ENCODE measurements around the gene GTSE1. TPM values are rescaled to one million over a fixed set of nuclear protein-coding genes. Genes with fewer than 3 reads are reported as not detected.

The GTSE1 gene
- total RNA-seq, 1 experiment from 2014 or later: 25.3 TPM

DNA sequence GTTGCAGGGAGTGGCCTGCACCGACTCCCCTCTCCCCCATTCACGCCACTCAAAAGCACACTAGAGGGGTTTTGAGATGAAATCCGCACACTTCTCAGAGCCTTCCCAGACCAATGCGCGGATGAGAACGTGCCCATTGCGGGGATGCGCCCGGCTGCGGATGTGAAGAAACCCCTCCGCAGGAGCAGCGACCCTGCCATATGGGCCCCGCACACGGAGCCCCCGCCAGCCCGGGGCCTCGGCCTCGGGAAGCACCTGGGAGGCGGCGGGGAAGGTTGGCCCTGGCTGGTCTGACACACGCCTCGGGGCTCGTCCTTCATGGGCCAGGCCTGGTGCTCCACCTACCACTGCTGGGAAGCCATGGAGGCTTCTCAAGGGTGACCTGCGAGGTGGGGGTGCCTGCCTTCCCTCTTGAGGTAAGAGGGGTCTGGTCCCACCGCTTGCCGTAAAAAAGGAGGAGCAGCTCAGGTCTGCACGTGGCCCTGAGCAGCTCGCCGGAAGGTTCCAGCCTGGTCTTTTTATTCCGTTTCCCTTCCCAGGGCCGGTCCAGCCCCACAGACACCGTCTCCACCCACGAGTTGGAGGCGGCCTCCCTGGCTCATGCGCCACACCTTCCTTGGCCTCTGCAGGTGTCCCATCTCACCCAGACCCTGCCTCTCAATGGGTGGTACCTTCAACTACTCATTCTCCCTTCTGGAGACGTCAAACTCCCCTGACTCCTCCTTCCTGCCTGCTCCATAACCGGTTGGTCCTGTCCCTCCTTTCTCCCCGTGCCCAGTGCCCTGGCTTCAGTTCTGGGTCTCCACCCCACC lies 78.2 kb downstream of the GTSE1 start:
- Histone ChIP-seq H3K9me3 (no peaks in the 10 kb centered on the region), H3K36me3 (no peaks in the 10 kb centered on the region), H3K4me3 (no peak overlapping the region), H3K27me3 (no peaks in the 10 kb centered on the region)
- DNase-seq: no peak

DNA sequence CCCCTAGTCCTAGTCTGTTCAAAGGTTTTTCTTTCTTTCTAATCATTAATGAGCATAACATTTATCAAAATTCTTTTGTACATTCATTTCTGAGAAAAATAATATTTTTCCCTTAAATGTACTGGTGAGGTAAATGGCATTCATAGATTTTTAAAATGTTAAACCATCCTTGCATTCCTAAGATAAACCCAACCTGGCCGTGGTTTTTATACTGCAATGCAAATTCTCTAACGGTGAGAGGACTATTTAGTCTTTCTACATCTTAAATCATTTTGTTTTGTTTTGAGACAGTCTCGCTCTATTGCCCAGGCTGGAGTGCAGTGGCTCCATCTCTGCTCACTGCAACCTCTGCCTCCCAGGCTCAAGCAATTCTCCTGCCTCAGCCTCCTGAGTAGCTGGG lies 79.4 kb downstream of the GTSE1 start:
- H3K9me3 ChIP-seq: no peaks in the 10 kb centered on the region
- no peaks in the 10 kb centered on the region for H3K36me3 ChIP-seq
- no peak overlapping the region for H3K4me3 ChIP-seq
- no peaks in the 10 kb centered on the region for H3K27me3 ChIP-seq
- no peak for DNase-seq

DNA sequence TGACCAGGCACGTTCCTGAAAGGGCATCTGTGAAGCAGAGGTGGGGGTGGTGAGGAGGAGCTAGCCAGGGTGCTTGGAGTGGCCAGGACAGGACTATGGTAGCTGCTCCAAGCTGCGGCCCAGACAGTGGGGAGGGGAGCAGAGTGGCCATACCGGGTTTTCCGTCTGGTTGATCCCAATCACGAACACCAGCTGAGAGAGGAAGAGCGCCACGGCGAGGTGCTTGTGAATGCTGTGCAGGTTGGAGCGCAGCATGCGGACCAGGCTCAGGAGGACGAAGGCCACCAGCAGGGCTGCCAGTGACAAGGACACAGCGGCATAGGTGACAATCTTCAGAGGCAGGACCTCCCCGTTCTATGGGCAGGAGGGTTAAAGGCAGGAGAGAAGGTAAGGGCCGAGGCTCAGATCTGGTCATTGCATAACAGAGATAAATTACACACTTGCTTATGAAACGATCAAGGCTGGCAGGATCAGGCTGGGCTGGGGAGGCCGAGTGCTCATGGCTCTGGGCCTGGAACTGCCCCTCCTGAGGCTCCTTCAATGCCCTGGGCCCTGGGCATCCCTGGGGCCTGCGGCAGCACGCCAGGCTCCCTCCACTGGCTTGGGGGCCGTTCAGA lies 80.3 kb downstream of the GTSE1 start:
- DNase-seq: no peak
- Histone ChIP-seq H3K36me3 (no peaks in the 10 kb centered on the region), H3K4me3 (no peak overlapping the region), H3K9me3 (no peaks in the 10 kb centered on the region), H3K27me3 (no peaks in the 10 kb centered on the region)

DNA sequence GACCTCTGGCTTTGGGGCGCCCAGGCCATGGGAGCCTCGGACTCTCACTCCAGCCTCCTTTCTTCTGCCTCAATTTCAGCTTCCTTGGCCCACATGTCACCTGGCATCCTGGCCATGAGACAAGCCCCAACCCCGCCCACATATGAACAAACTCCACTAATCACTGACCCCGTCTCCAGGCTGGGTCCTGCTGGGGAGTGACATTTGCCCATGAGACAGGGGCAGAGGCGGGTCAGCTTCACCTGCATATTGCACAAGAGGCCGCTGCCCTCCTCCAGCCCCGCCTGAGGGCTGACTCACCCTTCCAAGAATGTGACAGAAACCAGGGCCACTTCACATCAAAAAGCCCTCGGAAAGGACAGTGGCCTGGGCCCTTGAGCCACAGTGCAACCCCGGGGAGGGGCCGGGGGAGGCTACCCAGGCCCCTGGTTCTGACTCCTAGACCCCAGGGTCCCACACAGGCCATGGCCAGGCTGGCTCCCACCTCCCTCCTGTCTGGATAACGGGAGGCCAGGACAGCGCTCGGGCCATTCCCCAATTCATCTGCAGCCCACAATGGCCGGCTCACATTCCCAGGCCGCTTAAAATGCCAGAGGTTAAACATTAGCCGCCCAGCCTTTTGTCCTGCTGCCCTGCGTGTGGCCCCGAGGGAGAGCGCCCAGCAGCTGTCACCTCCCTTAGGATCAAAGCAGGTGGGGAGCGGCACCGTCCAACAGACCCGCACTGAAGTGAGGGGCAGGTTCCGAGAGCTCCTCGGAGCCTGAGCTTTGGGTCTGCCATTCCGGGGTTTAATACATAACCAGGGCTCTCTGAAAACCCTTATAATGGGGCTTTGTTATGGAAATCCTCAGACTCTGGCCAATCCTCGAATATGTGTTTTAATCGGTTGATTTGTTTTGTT lies 81.1 kb downstream of the GTSE1 start:
- H3K9me3 ChIP-seq: no peaks in the 10 kb centered on the region
- no peak overlapping the region for H3K4me3 ChIP-seq
- H3K27me3 ChIP-seq: no peaks in the 10 kb centered on the region
- DNase-seq: no peak
- H3K36me3 ChIP-seq: no peaks in the 10 kb centered on the region

DNA sequence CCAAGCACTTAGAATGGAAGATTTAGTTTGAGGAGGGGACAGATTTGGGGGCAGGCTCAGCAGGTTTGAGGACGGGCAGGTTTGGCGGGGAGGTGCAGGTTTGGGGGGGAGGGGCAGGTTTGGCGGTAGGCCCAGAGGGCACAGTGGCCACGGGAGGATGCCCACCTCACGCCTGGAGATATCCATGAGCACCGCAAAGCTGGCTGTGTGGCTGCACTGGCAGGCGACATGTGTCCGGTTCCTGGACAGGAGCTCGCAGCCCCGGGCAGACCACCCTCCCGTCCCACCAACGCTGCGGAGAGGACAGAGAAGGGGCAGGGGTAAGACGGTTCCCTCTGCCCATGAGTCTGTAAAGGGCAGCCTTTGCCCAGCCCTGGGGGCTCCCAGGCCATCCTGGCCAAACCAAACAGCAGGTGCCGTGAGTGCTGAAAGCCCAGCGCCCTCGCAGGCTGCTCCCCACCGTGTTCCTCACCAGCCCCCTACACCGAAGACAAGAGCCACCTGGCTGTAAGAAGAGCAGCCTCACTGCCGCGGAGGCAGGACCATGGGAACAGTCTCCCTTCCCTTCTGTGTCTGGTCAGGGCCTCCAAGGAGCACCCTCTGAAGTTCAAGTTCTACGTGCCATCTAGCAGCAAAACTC lies 81.9 kb downstream of the GTSE1 start:
- Histone ChIP-seq H3K27me3 (no peaks in the 10 kb centered on the region), H3K9me3 (no peaks in the 10 kb centered on the region), H3K36me3 (no peaks in the 10 kb centered on the region), H3K4me3 (no peak overlapping the region)
- no peak for DNase-seq

DNA sequence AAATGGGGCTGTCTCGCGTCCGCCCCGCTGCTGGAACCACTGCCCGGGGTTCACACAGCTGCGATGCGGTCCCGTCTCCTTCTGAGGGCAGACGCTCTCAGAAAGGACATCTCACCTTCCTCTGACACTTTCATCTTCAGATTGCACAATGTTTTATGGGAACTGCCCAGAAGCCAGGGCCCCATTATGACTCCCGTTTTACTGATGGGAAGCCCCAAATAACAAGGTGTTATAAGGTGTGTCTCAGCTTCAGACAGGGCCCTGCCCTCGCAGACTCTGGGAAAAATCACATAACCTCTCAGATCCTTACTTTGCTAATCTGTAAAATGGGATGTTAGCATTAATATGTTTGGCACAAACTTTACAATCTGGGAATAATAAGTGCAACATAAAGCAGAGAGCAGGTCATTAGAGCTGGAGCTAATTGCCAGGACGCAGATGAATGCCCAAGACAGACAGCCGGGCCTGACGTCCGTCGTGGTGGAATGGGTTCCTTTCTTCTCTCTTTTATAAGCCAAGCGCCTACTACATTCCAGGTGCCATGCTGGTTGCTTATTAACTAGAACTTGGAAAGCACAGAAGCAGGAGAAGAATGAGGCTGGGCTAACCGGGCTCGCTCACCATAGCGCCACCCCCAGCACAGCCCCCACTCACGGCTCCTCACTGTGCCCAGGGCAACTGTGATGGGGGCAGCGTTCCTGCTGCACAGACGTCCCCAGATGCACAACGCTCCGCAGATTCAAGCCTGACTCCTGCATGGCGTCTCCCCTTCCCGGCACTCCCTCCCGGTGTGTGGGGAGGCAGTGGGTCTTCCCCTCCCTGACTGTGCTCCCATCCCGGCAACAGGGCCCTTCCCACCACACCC lies 82.6 kb downstream of the GTSE1 start:
- Histone ChIP-seq H3K36me3 (no peaks in the 10 kb centered on the region), H3K27me3 (no peaks in the 10 kb centered on the region), H3K9me3 (no peaks in the 10 kb centered on the region), H3K4me3 (no peak overlapping the region)
- DNase-seq: no peak

DNA sequence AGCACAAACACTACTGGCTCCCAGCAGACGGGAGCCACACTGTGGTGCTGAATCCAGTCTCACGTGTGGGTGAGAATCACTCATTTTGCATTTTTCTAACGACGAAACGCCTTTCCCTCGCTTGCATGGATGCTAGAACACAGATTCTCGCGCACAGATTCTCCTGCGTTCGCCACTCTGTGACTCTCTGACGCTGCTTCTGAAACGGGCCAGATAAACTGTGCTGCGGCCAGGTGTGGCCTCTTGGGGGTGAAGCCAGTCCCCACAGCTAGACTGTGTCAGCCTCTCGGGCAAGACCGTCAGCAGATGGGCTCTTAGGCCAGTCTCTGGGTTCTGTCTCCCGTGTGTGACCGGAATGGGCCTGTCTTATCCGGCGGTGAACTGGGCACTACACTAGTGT lies 83.4 kb downstream of the GTSE1 start:
- no peaks in the 10 kb centered on the region for H3K36me3 ChIP-seq
- DNase-seq: no peak
- H3K9me3 ChIP-seq: no peaks in the 10 kb centered on the region
- H3K27me3 ChIP-seq: no peaks in the 10 kb centered on the region
- no peak overlapping the region for H3K4me3 ChIP-seq

Other genes starting within 250 kb of the GTSE1 start
- 1.9 and 3.6 TPM in 2 replicates for gene PPARA, start 146.3 kb upstream of the GTSE1 start, total RNA-seq (2014; rRNA removed; shearing (Covaris generic); ENCODE audit: low replicate concordance)
- gene CDPF1, start 46.6 kb upstream of the GTSE1 start, total RNA-seq (2014; rRNA removed; shearing (Covaris generic); ENCODE audit: low replicate concordance): 21.5 and 26.2 TPM in 2 replicates
- not detected in 2 replicates for gene PKDREJ, start 33.5 kb upstream of the GTSE1 start, total RNA-seq (2014; rRNA removed; shearing (Covaris generic); ENCODE audit: low replicate concordance)
- 21.3 and 36.3 TPM in 2 replicates for gene TTC38, start 28.9 kb upstream of the GTSE1 start, total RNA-seq (2014; rRNA removed; shearing (Covaris generic); ENCODE audit: low replicate concordance)
- 53.9 and 62.1 TPM in 2 replicates for gene TRMU, start 38.8 kb downstream of the GTSE1 start, total RNA-seq (2014; rRNA removed; shearing (Covaris generic); ENCODE audit: low replicate concordance)
- gene CELSR1, start 240.8 kb downstream of the GTSE1 start, total RNA-seq (2014; rRNA removed; shearing (Covaris generic); ENCODE audit: low replicate concordance): 0.30 and 0.59 TPM in 2 replicates